GM19455 (cell line): ENCODE measurements around the gene PREX1.
"Not testable (repeated sequence)": the region's sequence is repeated elsewhere in the genome, so short reads cannot be mapped to it uniquely, and the experiment has no call there.

Experiments
- ATAC-seq: cut with Tn5 transposase; IDR thresholded peaks from one replicate; pipeline ENCODE4 v1.9.1; 2021; ENCODE audit not compliant: unreplicated experiment

PREX1 gene

DNA sequence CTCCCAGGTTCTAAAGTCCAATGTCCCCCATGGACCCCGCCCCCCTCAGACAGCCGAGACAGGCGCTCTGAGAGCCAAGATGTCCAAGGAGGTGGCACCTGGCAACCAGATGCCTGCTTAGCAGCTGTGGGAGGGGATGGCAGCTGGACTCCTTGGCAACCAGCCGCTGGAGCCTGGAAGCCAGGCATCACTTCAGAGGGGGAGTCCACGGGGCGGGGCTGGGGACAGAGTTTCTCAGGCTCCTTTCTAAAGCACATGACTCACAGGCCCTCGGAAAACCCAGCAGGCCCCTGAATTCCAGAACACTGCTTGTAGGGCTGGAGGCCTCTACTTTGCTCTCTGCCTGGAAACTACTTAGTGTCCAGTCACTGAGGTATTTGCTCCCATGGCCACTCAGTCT lies 51.5 kb downstream of the PREX1 start:
- ATAC-seq, result no peak

GRCh38 chr20:48775545-48775944 lies 52.3 kb downstream of the PREX1 start:
- ATAC-seq, result not testable (repeated sequence)

DNA sequence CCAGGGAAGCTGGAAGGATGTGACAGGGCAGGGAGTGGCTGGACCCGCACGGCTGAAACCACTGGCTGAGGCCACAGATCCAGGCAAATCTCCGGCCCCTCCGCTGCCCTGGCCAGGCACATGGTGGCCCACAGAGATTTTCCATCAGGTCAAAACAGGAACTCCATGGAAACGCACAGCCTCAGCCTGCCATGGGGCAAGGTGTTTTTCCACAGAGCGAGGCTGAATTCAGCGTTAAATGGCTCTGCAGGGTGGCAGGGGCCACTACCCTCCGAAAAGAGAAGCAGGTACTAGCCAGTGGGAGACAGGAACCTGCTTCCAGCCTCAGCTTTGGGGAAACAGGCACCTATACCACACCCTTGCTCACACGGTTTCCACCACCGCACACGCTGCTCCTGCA lies 53.1 kb downstream of the PREX1 start:
- ATAC-seq, result no peak

DNA sequence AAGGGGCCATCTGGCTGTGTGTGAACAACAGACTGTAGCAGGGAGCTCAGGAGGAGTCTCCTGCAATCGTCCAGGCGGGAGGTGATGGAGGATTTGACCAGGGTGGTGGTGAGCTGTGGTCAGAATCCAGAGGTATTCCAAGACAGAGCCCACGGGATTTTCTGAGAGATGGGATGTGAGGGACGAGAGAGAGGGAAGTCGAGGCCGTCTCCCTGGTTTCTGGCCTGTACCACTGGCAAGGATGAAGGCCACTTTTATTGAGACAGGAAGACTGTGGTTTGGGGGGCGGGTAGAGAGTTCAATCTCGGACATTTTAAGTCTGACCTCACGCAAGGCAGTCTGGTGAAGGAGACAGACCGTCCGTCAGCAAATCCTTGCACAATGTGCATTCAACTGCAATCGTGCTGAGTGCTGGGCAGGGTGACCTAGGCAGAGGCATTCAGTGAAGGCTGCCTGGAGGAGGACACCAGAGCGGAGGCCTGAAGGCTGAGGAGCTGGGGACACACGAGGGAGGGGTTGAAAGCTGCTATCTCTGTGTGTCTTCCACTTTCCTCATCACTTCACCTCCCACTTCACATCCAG lies 53.9 kb downstream of the PREX1 start:
- ATAC-seq, result no peak

GRCh38 chr20:48772183-48772976 lies 55.4 kb downstream of the PREX1 start:
- no peak for ATAC-seq

DNA sequence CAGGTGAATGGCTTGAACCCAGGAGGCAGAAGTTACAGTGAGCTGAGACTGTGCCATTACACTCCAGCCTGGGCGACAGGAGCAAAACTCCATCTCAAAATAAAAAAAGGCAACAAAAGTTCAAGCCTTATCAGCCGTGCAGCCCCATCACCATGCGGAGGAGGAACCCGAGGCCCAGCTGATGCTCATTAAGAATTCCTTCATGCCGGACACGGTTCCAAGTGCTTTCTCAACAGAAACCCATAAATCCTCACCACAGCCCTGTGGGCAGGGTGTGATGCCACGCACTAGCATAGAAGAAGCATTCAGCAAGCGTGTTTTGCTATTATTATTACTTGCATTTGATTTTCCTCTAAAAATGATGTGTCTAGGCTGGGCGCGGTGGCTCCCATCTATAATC lies 56.3 kb downstream of the PREX1 start:
- no peak for ATAC-seq

DNA sequence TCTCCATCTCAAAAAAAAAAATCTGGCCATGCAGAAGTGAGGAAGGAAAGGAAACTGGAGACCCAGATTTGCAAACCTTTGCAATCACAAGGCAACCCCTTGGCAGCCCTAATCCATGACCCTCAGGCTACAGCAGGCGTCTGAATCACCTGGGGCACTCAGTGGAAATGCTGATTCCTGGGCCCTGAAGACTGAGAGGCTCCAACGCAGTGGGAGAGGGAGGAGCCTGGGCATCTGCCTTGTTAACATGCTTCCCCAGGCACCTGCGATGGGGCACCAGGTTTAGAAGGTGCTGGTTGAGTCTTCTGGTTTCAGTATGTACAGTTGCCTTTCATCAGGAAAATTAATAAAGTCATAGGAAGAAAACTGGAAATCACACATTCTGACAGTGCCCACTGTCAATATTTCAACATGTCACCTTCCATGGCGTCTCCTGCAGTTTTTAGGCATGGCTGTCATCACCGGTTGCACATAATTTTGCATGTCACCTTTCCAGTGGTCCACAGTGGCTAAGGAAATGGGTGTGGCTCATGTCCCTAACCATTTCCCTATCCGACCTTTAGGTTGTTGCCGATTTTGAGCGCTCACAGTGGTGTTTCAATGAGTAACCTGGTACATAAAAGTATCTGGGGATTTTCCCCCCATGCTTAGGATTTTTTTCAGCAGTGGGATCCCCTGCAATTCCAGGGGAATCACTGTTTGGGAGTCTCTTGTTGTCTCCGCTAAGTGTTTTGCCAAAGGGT lies 56.9 kb downstream of the PREX1 start:
- no peak for ATAC-seq

GRCh38 chr20:48769069-48769983 lies 58.5 kb downstream of the PREX1 start:
- ATAC-seq, result no peak

DNA sequence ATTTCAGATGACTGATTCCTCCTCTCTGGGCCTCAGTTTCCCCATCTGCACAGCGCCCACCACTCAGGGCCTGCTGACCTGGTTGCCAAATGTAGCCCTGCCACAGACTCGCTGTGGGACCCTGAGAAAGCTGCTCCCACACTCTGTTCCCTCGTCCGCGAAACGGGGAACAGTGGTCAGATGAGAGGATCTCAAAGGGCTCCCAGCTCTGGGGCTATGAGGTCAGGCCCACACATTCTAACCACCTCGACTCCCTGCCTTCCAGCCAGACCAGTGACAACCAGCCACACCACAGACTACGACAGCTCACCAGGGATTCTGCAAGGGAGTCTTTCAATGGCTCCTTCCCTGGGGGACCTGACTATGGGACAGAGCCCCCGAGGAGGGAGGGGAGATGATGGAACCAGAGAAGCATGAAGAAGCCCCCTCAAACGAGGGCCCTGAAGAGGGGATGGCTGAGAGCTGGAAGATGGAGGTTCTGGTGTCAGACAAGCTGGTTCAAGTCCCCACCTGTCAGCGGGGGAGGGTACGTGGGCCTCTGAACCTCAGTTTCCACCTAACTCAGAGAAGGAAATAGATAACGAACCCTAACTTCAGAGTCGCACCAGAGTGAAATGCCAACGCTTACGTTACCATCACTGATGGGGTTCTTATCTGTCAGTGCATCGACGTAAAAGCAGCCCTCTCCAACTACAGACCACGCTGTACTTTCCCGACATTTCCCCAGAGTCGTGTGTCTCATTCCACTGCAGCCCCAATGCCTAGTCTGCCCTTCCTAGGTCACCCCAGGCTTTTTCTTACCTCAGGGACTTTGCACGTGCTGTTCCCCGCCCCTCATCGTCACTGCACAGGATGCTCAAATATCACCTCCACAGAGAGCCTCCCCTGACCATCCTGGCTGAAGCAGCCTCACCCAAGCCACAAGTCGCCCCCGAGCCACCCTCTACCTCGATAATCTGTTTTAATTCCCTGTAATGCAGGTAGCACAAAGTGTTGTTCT lies 60.5 kb downstream of the PREX1 start:
- no peak for ATAC-seq

- ATAC-seq, result no peak
These were observed 61.6 kb downstream of the PREX1 start for GRCh38 chr20:48766205-48766604.

GRCh38 chr20:48765359-48765758 lies 62.4 kb downstream of the PREX1 start:
- ATAC-seq, result no peak

DNA sequence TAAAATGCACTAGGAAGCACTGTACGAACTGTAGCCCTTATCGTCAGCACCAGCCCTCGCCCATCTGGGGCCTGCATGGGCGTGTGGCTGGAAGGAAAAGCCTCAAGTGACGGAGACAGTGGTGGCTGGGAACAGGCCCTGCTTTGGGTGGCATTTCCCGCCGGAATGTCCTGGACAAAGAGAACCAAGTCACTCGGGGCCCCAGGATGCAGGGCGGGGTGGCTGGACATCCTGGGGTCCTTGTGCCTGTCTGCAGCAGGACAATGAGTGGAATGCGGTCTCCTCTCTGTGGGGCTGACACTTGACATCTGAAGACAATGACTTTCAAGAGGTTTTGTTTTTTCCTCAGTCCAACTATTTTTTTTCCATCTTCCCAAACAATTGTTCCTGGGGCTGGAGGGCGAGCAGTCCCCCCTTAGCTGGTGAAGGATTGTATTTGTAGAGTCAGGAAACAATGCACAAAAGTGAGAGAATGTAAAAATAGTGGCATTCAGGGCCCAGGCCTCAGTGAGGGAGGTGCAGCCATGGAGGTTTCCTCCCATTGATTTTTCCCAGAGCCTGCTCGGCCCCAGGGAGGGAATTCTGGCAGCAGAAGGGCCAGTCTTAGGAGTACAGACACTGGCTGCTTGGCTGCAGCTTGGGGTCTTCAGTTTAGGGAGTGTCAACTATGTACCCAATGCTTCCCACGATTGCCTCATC lies 64.4 kb downstream of the PREX1 start:
- no peak for ATAC-seq

- ATAC-seq, result no peak
These were observed 65.9 kb downstream of the PREX1 start for GRCh38 chr20:48761874-48762273.

DNA sequence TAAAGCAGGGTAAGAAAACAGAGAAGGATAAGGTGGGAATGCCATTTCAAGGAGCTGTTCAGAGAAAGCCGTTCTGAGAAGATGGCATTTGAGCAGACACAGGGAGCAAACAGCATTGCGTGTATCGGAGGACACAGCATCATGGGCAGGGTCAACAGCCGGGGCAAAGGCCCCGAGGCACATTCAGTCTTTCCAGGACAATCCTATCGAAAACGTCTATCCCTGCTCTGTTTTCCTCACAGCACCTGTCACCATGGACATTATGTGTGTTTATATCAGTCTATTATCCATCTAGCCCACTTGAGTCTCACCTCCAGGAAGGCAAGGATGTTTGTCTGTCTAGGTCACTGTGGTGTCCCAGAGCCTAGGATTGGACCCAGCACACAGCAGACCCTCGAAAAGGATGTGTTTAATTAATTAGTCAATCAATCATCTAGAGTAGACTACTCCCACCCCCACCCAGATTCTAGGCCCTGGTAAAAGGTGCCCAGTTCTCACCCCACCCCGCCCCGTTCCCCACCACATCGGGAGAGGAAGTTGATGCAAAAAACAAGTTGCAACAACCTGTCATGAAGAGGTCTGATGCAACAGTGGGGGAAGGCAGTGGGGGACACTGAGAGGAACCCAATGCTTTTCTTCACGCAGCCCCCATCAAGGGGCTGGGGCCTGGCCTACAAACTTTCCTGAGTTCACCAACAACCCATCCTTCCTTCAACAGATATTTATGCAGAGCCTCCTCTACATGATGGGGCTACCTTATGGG lies 66.6 kb downstream of the PREX1 start:
- ATAC-seq, result no peak

- ATAC-seq, result no peak
These were observed 67.3 kb downstream of the PREX1 start for GRCh38 chr20:48760403-48760983.

- ATAC-seq, result no peak
These were observed 68.1 kb downstream of the PREX1 start for GRCh38 chr20:48759631-48760245.

GRCh38 chr20:48758206-48758820 lies 69.5 kb downstream of the PREX1 start:
- ATAC-seq, result no peak
